ENCODE results near the gene CYP2D6. TPM values are rescaled to one million over a fixed set of nuclear protein-coding genes. Genes with fewer than 3 reads are reported as not detected.
"Not testable (repeated sequence)": the region's sequence is repeated elsewhere in the genome, so short reads cannot be mapped to it uniquely, and the experiment has no call there.

CYP2D6 gene
- total RNA-seq, 2 experiments from 2014 or later = 1.5 to 2.0 TPM

DNA sequence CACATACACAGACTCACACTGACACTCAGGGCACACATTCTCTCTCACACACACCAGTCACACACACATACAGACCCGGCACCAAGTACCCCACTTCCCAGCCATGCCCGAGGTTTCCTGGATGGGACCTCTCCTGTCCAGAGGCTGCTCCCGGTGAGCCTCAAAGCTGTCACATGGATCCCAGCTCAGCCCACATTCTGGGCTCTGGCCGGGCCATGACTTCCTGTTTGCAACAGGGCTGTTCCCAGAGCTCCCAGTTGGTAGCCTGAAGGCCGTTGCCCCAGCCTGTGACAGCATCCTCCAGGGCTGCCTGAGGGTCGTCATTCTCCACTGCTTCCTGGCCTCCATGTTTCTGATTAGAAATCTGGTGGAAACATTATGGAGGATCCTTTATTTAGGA lies 14.6 kb upstream of the CYP2D6 start:
- Mint-ChIP-seq H3K36me3 (ENCODE audit: low read depth) (peaks cover 3% of the 10 kb centered on the region), H3K4me3 (no peak overlapping the region), H3K9me3 (no peaks in the 10 kb centered on the region), H3K27me3 (no peaks in the 10 kb centered on the region), H3K27ac (no peak overlapping the region), H3K4me1 (ENCODE audit: low read depth) (no peaks in the 10 kb centered on the region)
- ChIA-PET POLR2A (interaction anchor here (1.2 kb wide), 1 partner anchor 12 kb away, joined by 3 read pairs; no protein-coding TSS in a partner anchor), CTCF (no interaction called here)
- TF ChIP-seq CTCF (IDR thresholded peaks at IDR 0.05) = no peak
- intact Hi-C loops (cut with micrococcal nuclease) = no loop called here
- ATAC-seq (no peak), DNase-seq (no peak)

DNA sequence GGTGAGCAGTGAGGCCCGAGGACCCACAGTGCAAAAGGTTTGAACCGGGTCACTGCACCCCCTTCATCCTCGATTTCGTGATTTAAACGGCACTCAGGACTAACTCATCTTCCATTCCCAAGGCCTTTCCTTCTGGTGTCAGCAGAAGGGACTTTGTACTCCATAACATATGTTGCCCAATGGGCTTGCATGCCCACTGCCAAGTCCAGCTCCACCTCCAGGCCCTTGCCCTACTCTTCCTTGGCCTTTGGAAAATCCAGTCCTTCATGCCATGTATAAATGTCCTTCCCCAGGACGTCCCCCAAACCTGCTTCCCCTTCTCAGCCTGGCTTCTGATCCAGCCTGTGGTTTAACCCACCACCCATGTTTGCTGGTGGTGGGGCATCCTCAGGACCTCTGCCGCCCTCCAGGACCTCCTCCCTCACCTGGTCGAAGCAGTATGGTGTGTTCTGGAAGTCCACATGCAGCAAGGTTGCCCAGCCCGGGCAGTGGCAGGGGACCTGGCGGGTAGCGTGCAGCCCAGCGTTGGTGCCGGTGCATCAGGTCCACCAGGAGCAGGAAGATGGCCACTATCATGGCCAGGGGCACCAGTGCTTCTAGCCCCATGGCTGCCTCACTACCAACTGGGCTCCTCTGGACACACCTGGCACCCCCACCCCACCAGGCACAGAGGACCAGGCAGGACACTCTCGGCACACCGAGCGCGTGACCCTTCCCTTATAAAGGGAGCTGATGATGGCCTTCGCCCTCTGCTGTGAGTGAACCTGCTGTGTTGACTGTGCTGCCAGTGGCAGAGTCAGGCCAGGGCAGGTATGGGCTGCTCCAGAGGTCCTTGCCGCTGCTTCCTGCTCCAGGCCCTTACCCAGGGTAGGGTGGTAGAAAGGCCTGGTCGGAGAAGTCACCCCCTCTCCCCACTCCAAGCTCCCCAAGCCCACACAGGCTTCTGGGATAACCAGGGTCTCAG lies 13.5 kb upstream of the CYP2D6 start:
- ATAC-seq; intact Hi-C loops (cut with micrococcal nuclease); H3K9me3 Mint-ChIP-seq; H3K4me3 Mint-ChIP-seq; CTCF ChIA-PET; H3K27ac Mint-ChIP-seq; H3K27me3 Mint-ChIP-seq; H3K36me3 Mint-ChIP-seq (ENCODE audit: low read depth); H3K4me1 Mint-ChIP-seq (ENCODE audit: low read depth); DNase-seq: not testable (repeated sequence)
- POLR2A ChIA-PET = interaction anchor here (1.2 kb wide), 1 partner anchor 11 kb away, joined by 3 read pairs; no protein-coding TSS in a partner anchor

- Mint-ChIP-seq H3K36me3 (ENCODE audit: low read depth) (peaks cover 9% of the 10 kb centered on the region), H3K27ac (no peak overlapping the region), H3K4me1 (ENCODE audit: low read depth) (no peaks in the 10 kb centered on the region), H3K27me3 (no peaks in the 10 kb centered on the region), H3K4me3 (no peak overlapping the region), H3K9me3 (no peaks in the 10 kb centered on the region)
- no peak for ATAC-seq
- no peak for DNase-seq
- POLR2A ChIA-PET = no interaction called here
- intact Hi-C loops (cut with micrococcal nuclease) = no loop called here
- no peak for TF ChIP-seq CTCF (IDR thresholded peaks at IDR 0.05)
- CTCF ChIA-PET = no interaction called here
These were observed 12.3 kb upstream of the CYP2D6 start for GRCh38 chr22:42142771-42143461.

DNA sequence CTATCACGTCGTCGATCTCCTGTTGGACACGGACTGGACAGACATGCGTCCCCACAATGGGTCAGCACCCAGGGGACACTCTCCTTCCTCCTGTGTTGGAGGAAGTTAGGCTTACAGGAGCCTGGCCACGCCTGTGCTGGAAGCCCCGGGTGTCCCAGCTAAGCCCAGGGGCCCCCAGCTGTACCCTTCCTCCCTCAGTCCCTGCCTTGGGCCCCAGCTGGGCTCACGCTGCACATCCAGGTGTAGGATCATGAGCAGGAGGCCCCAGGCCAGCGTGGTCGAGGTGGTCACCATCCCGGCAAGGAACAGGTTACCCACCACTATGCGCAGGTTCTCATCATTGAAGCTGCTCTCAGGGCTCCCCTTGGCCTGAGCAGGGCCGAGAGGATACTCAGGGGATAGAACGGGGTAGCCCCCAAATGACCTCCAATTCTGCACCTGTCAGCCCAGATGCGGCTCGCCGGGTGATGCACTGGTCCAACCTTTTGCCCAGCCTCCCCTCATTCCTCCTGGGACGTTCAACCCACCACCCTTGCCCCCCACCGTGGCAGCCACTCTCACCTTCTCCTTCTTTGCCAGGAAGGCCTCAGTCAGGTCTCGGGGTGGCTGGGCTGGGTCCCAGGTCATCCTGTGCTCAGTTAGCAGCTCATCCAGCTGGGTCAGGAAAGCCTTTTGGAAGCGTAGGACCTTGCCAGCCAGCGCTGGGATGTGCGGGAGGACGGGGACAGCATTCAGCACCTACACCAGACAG lies 10.9 kb upstream of the CYP2D6 start:
- H3K36me3 Mint-ChIP-seq (ENCODE audit: low read depth); DNase-seq; H3K9me3 Mint-ChIP-seq; intact Hi-C loops (cut with micrococcal nuclease); H3K27ac Mint-ChIP-seq; H3K27me3 Mint-ChIP-seq; ATAC-seq; H3K4me1 Mint-ChIP-seq (ENCODE audit: low read depth); CTCF ChIA-PET; H3K4me3 Mint-ChIP-seq; POLR2A ChIA-PET: not testable (repeated sequence)

DNA sequence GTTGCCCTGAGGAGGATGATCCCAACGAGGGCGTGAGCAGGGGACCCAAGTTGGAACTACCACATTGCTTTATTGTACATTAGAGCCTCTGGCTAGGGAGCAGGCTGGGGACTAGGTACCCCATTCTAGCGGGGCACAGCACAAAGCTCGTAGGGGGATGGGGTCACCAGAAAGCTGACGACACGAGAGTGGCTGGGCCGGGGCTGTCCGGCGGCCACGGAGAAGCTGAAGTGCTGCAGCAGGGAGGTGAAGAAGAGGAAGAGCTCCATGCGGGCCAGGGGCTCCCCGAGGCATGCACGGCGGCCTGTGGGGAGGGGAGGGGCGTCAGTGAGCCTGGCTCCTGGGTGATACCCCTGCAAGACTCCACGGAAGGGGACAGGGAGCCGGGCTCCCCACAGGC lies 9.5 kb upstream of the CYP2D6 start:
- H3K27ac Mint-ChIP-seq; H3K27me3 Mint-ChIP-seq; ATAC-seq; H3K4me1 Mint-ChIP-seq (ENCODE audit: low read depth); intact Hi-C loops (cut with micrococcal nuclease); CTCF ChIA-PET; H3K4me3 Mint-ChIP-seq; H3K36me3 Mint-ChIP-seq (ENCODE audit: low read depth); DNase-seq; POLR2A ChIA-PET; H3K9me3 Mint-ChIP-seq: not testable (repeated sequence)

GRCh38 chr22:42139508-42139907 lies 8.9 kb upstream of the CYP2D6 start:
- H3K4me1 Mint-ChIP-seq (ENCODE audit: low read depth); H3K4me3 Mint-ChIP-seq; intact Hi-C loops (cut with micrococcal nuclease); CTCF ChIA-PET; H3K9me3 Mint-ChIP-seq; ATAC-seq; H3K27me3 Mint-ChIP-seq; H3K27ac Mint-ChIP-seq; DNase-seq; POLR2A ChIA-PET; H3K36me3 Mint-ChIP-seq (ENCODE audit: low read depth): not testable (repeated sequence)

Measured in activated CD8-positive, alpha-beta T cell treated with anti-CD3 and anti-CD28 coated beads for 36 hours (primary cell).